SK-N-SH (cell line): ENCODE data around the gene UROD.

Source experiments
- CTCF ChIP-seq: fragments of 200-600 bp; sonication (generic); IDR thresholded peaks from 2 replicates; pipeline ENCODE4 v1.6.1; 2017; ENCODE audit warnings: antibody characterized with exemption, mild to moderate bottlenecking, moderate library complexity
- MXI1 ChIP-seq: IDR thresholded peaks from 2 replicates; pipeline ENCODE4 v1.6.1; 2012; ENCODE audit warnings: mild to moderate bottlenecking, low read depth, low read length, improper control_type of control experiment

GRCh38 chr1:45032837-45033236 lies 20.8 kb downstream of the UROD start:
- TF ChIP-seq CTCF (no peak), MXI1 (no peak)
